ENCODE data around the gene MYO5A.

- TF ChIP-seq SP1 (IDR thresholded peaks at IDR 0.05) (no peak), FOXA1 (IDR thresholded peaks at IDR 0.05) (no peak), FOXM1 (IDR thresholded peaks at IDR 0.05; ENCODE audit: borderline replicate concordance) (no peak), LEF1 (IDR thresholded peaks at IDR 0.05; ENCODE audit: borderline replicate concordance) (no peak), HDGF (IDR thresholded peaks at IDR 0.05; ENCODE audit: borderline replicate concordance) (no peak), ELF4 (IDR thresholded peaks at IDR 0.05) (no peak)
Measured at GRCh38 chr15:52317022-52317421, 211.7 kb downstream of the MYO5A start.
